Natural killer cell (primary cell): ENCODE measurements around the gene SMIM10L2A. TPM values are rescaled to one million over a fixed set of nuclear protein-coding genes. Genes with fewer than 3 reads are reported as not detected.

Source experiments
- ATAC-seq, 3 donors: fragments of 150-1000 bp in 2 of 3; fragments of 200-7000 bp in 1 of 3; cut with Tn5 transposase; 1 replicate in 1 of 3; 2 replicates in 2 of 3; pipeline ENCODE4 v1.10.0; 2021; ENCODE audit warnings: mild to moderate bottlenecking in 2 of 3, moderate library complexity in 2 of 3
- DNase-seq, 2 donors: peaks; one replicate each; pipeline versions ENCODE4 v3.0.0 to v3.0.0-alpha.2; 2013 to 2021; ENCODE audit warnings: mixed read lengths in 1 of 2
- H3K27ac ChIP-seq: one replicate; pipeline ENCODE4 v1.5.1; 2013; ENCODE audit warnings: mild to moderate bottlenecking, low read length
- H3K27me3 ChIP-seq: one replicate; pipeline ENCODE4 v1.6.1; 2013; ENCODE audit warnings: low read length; ENCODE audit not compliant: control insufficient read depth, insufficient read depth
- H3K36me3 ChIP-seq: one replicate; pipeline ENCODE4 v1.6.1; 2013; ENCODE audit warnings: low read length; ENCODE audit not compliant: control insufficient read depth, insufficient read depth
- H3K4me1 ChIP-seq: one replicate; pipeline ENCODE4 v1.6.1; 2013; ENCODE audit warnings: low read length; ENCODE audit not compliant: control insufficient read depth, insufficient read depth
- H3K4me3 ChIP-seq: one replicate; pipeline ENCODE4 v1.5.1; 2013; ENCODE audit warnings: low read length
- H3K9me3 ChIP-seq: one replicate; pipeline ENCODE4 v1.6.1; 2013; ENCODE audit warnings: low read length; ENCODE audit not compliant: control insufficient read depth, insufficient read depth
- H3K27ac Mint-ChIP-seq, 2 donors: one replicate each; pipeline ENCODE4 v1.8.0; 2022; ENCODE audit warnings: mild to moderate bottlenecking in 2 of 2, mixed read lengths in 2 of 2, moderate library complexity in 1 of 2
- H3K27me3 Mint-ChIP-seq, 2 donors: one replicate each; pipeline ENCODE4 v1.8.0; 2022; ENCODE audit warnings: low read depth in 2 of 2, mixed read lengths in 2 of 2
- H3K36me3 Mint-ChIP-seq: one replicate; pipeline ENCODE4 v1.8.0; 2022; ENCODE audit warnings: mixed read lengths
- H3K4me1 Mint-ChIP-seq, 2 donors: one replicate each; pipeline ENCODE4 v1.8.0; 2022; ENCODE audit warnings: mixed read lengths in 2 of 2
- H3K4me3 Mint-ChIP-seq: one replicate; pipeline ENCODE4 v1.8.0; 2022; ENCODE audit warnings: mild to moderate bottlenecking, moderate library complexity, mixed read lengths
- H3K9me3 Mint-ChIP-seq, 2 donors: one replicate each; pipeline ENCODE4 v1.8.0; 2022; ENCODE audit warnings: mixed read lengths in 2 of 2
- CTCF ChIP-seq: fragments of 200-600 bp; IDR thresholded peaks from one replicate; pipeline ENCODE4 v1.8.0; 2022; ENCODE audit warnings: antibody characterized with exemption
- WGBS: methylation state at CpG from one replicate; pipeline ENCODE4 v1.1.7; 2013; ENCODE audit warnings: missing lambda C conversion rate; ENCODE audit not compliant: insufficient coverage; 5-methylcytosine and 5-hydroxymethylcytosine counted together
- intact Hi-C: fragments of 100-400 bp; cut with micrococcal nuclease; formaldehyde crosslinking; loops from one replicate; pipeline ENCODE4 v1.14.2; 2022
- total RNA-seq, 4 donors: library from RNA; stranded (reverse); fragments of 120-200 nt in 1 of 4; gene quantifications; one replicate each; pipeline versions ENCODE4 v1.2.3 to v1.2.4, GENCODE V29; 2013 to 2022

The SMIM10L2A gene
- total RNA-seq, 3 donors from 2014 or later (not counting 1 experiment from before 2014, with no cell fraction given) = 0.08 to 0.27 (median 0.14) TPM

- no peaks in the 10 kb centered on the region for H3K36me3 Mint-ChIP-seq
- no peaks in the 10 kb centered on the region for H3K36me3 ChIP-seq
- TF ChIP-seq CTCF = no peak
- H3K27ac ChIP-seq = no peak overlapping the region
- H3K4me1 ChIP-seq = peaks cover 15% of the 10 kb centered on the region
- no peak overlapping the region for H3K27ac Mint-ChIP-seq
- H3K27me3 Mint-ChIP-seq = peaks cover 0 to 2% of the 10 kb centered on the region in 2 donors
- intact Hi-C loops = no loop called here
- ATAC-seq (no peak), DNase-seq (peak in 1 of 2 donors; percentile 10)
- no peak overlapping the region for H3K4me3 ChIP-seq
- no peaks in the 10 kb centered on the region for H3K9me3 Mint-ChIP-seq
- 62% methylated on average over 2 of the region's 2 CpGs for WGBS
- H3K4me3 Mint-ChIP-seq = peak overlapping the region; percentile 29
- H3K9me3 ChIP-seq = no peaks in the 10 kb centered on the region
- H3K4me1 Mint-ChIP-seq = peaks cover 12 to 21% of the 10 kb centered on the region in 2 donors
- H3K27me3 ChIP-seq = no peaks in the 10 kb centered on the region
Measured at GRCh38 chrX:135383249-135383648, 38.5 kb upstream of the SMIM10L2A start.

DNA sequence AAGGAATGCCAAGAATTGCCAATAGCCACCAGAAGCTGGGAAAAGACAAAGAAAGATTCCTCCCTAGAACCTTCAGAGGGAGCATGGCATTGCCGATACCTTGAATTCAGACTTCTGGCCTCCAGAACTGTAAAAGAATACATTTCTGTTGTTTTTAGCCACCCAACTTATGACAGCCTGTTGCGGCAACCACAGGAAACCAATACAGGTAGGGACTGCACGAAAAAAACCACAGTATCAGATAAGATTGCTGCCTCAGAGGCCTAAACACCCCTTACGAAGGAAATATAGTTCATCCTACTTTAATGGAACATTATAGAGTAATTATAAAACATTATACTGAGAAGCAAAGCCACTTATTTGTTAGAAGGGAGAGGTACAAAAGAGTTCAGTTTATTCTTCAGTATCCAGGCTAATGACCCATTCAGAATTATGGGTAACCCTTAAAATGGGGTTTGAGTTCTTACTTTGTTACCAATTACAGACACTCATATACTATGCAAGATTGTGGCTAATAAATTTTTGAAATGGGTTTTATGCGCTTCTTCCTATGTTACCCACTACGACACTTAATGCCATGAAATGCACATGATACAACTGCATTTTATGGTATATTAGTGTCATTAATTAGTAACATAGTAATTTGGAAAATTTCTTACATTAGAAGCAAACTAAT lies 37.4 kb upstream of the SMIM10L2A start:
- peak overlapping the region; percentile 5 for H3K27ac ChIP-seq
- Mint-ChIP-seq H3K4me3 (peak overlapping the region; percentile 29), H3K4me1 (peaks cover 12 to 21% of the 10 kb centered on the region in 2 donors), H3K27me3 (peaks cover 0 to 2% of the 10 kb centered on the region in 2 donors), H3K27ac (peak overlapping the region in 1 of 2 donors; percentile 42), H3K9me3 (no peaks in the 10 kb centered on the region), H3K36me3 (no peaks in the 10 kb centered on the region)
- ATAC-seq = peak; percentile 58 to 96 (median 77)
- H3K27me3 ChIP-seq = no peaks in the 10 kb centered on the region
- TF ChIP-seq CTCF = no peak
- no peak overlapping the region for H3K4me3 ChIP-seq
- H3K36me3 ChIP-seq = no peaks in the 10 kb centered on the region
- 5% methylated on average over 3 of the region's 6 CpGs for WGBS
- DNase-seq = peak in 1 of 2 donors; percentile 79
- intact Hi-C loops = no loop called here
- H3K9me3 ChIP-seq = no peaks in the 10 kb centered on the region
- peaks cover 12% of the 10 kb centered on the region for H3K4me1 ChIP-seq

DNA sequence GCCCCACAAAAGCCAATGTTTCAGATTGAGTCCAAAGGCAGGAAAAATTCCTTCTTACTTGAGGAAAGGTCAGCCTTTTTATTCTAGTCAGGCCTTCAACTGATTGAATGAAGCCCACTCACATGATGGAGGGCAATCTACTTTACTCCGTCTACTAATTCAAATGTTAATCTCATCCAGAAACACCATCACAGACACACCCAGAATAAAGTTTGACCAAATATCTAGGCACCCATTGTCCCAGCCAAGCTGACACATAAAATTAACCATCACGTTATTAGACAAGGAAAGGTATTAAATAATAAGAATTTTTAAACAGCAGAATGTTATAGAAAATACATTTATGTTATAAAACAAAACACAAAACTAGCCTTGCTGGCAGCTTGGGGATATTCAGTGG lies 32.9 kb upstream of the SMIM10L2A start:
- Histone ChIP-seq H3K27ac (no peak overlapping the region), H3K4me3 (no peak overlapping the region)

More for the DNA sequence above, 32.9 kb upstream of the SMIM10L2A start:
- Mint-ChIP-seq H3K27me3 (peaks cover 5 to 17% of the 10 kb centered on the region in 2 donors), H3K4me1 (peaks cover 7% of the 10 kb centered on the region in 2 donors), H3K36me3 (no peaks in the 10 kb centered on the region), H3K27ac (no peak overlapping the region), H3K4me3 (no peak overlapping the region), H3K9me3 (no peaks in the 10 kb centered on the region)
- intact Hi-C loops = no loop called here
- TF ChIP-seq CTCF = no peak
- Histone ChIP-seq H3K9me3 (no peaks in the 10 kb centered on the region), H3K4me1 (no peaks in the 10 kb centered on the region), H3K36me3 (no peaks in the 10 kb centered on the region), H3K27me3 (no peaks in the 10 kb centered on the region)
- DNase-seq (no peak), ATAC-seq (no peak)
- 100% methylated on average over 1 of the region's 2 CpGs for WGBS
